Measurements from ENCODE around the gene URAD.

Gene URAD

GRCh38 chr13:27997904-27998522, 9.5 kb upstream of the URAD start:
- DNase-seq, result peak; percentile 23

GRCh38 chr13:27991881-27992280, 3.4 kb upstream of the URAD start:
- DNase-seq, result no peak

GRCh38 chr13:27985600-27985999, 2.9 kb downstream of the URAD start:
- DNase-seq, result no peak

- no peak for DNase-seq
These were observed 6.1 kb downstream of the URAD start for GRCh38 chr13:27982361-27982760.

GRCh38 chr13:27981006-27981708, 7.3 kb downstream of the URAD start:
- no peak for DNase-seq

- no peak for DNase-seq
These were observed 8.1 kb downstream of the URAD start for GRCh38 chr13:27980280-27980998.

GRCh38 chr13:27979765-27980279, 8.7 kb downstream of the URAD start:
- no peak for DNase-seq

- no peak for DNase-seq
These were observed 9.4 kb downstream of the URAD start for GRCh38 chr13:27979001-27979643.

- DNase-seq, result no peak
These were observed 10.1 kb downstream of the URAD start for GRCh38 chr13:27978301-27978968.

GRCh38 chr13:27977476-27978300, 10.8 kb downstream of the URAD start:
- no peak for DNase-seq

GRCh38 chr13:27976362-27977091, 12.0 kb downstream of the URAD start:
- DNase-seq, result no peak

- DNase-seq, result no peak
These were observed 12.7 kb downstream of the URAD start for GRCh38 chr13:27975564-27976361.

GRCh38 chr13:27973961-27974662, 14.4 kb downstream of the URAD start:
- no peak for DNase-seq

GRCh38 chr13:27973291-27973690, 15.2 kb downstream of the URAD start:
- no peak for DNase-seq

- no peak for DNase-seq
These were observed 16.0 kb downstream of the URAD start for GRCh38 chr13:27972478-27972820.

GRCh38 chr13:27971776-27972477, 16.6 kb downstream of the URAD start:
- no peak for DNase-seq

GRCh38 chr13:27971236-27971645, 17.3 kb downstream of the URAD start:
- no peak for DNase-seq

GRCh38 chr13:27970382-27971235, 17.9 kb downstream of the URAD start:
- no peak for DNase-seq
